GM23338 (cell line): Measurements from ENCODE around the gene WNT10A. TPM values are rescaled to one million over a fixed set of nuclear protein-coding genes. Genes with fewer than 3 reads are reported as not detected.

Source experiments
- ATAC-seq: fragments of 200-7000 bp; cut with Tn5 transposase; 3 replicates; pipeline ENCODE4 v1.9.1; 2020
- DNase-seq: peaks from one replicate; pipeline ENCODE4 v3.0.0-alpha.2; 2015; ENCODE audit warnings: low spot score
- H2AFZ ChIP-seq: fragments of 200-600 bp; sonication (generic); 2 replicates; pipeline ENCODE4 v1.8.0; 2016; ENCODE audit warnings: antibody characterized with exemption, mild to moderate bottlenecking, moderate library complexity
- H3F3A ChIP-seq: fragments of 200-600 bp; sonication (generic); replicated peaks from 2 replicates; pipeline ENCODE4 v1.8.0; 2017; ENCODE audit warnings: antibody characterized with exemption, mixed run types, low read depth
- H3K27ac ChIP-seq: fragments of 200-600 bp; sonication (generic); 2 replicates; pipeline ENCODE4 v1.6.1; 2016; ENCODE audit warnings: low read depth
- H3K27me3 ChIP-seq: fragments of 200-600 bp; sonication (generic); 2 replicates; pipeline ENCODE4 v1.8.0; 2016; ENCODE audit warnings: mild to moderate bottlenecking, mixed run types, moderate library complexity; ENCODE audit not compliant: insufficient read depth
- H3K36me3 ChIP-seq: fragments of 200-600 bp; sonication (generic); 2 replicates; pipeline ENCODE4 v1.8.0; 2016; ENCODE audit warnings: mild to moderate bottlenecking; ENCODE audit not compliant: insufficient read depth
- H3K4me1 ChIP-seq: fragments of 200-600 bp; sonication (generic); 2 replicates; pipeline ENCODE4 v1.8.0; 2016; ENCODE audit warnings: mild to moderate bottlenecking, moderate library complexity; ENCODE audit not compliant: insufficient read depth
- H3K4me2 ChIP-seq: fragments of 200-600 bp; sonication (generic); 2 replicates; pipeline ENCODE4 v1.7.1; 2017; ENCODE audit warnings: mixed run types
- H3K4me3 ChIP-seq: fragments of 200-600 bp; sonication (generic); 2 replicates; pipeline ENCODE4 v1.6.1; 2016; ENCODE audit warnings: mixed run types
- H3K79me2 ChIP-seq: fragments of 200-600 bp; sonication (generic); replicated peaks from 2 replicates; pipeline ENCODE4 v1.8.0; 2017; ENCODE audit warnings: mild to moderate bottlenecking; ENCODE audit not compliant: insufficient read depth
- H3K9me2 ChIP-seq: fragments of 200-600 bp; sonication (generic); 2 replicates; pipeline ENCODE4 v1.8.0; 2017; ENCODE audit not compliant: insufficient read depth
- H4K20me1 ChIP-seq: fragments of 200-600 bp; sonication (generic); replicated peaks from 2 replicates; pipeline ENCODE4 v1.8.0; 2017; ENCODE audit warnings: mild to moderate bottlenecking; ENCODE audit not compliant: insufficient read depth
- H3K27ac Mint-ChIP-seq: 2 replicates; pipeline ENCODE4 v1.8.0; 2020; ENCODE audit warnings: inconsistent platforms, mild to moderate bottlenecking, moderate library complexity, mixed read lengths
- H3K27me3 Mint-ChIP-seq: 3 replicates; pipeline ENCODE4 v1.8.0; 2022; ENCODE audit warnings: low read depth, mild to moderate bottlenecking, moderate library complexity, mixed read lengths, inconsistent platforms; ENCODE audit not compliant: insufficient read depth, poor library complexity
- H3K36me3 Mint-ChIP-seq: 3 replicates; pipeline ENCODE4 v1.8.0; 2021; ENCODE audit warnings: low read depth, mild to moderate bottlenecking, inconsistent platforms, moderate library complexity, mixed read lengths
- H3K4me1 Mint-ChIP-seq: 3 replicates; pipeline ENCODE4 v1.8.0; 2020; ENCODE audit warnings: mild to moderate bottlenecking, inconsistent platforms, mixed read lengths
- H3K4me3 Mint-ChIP-seq: 3 replicates; pipeline ENCODE4 v1.8.0; 2021; ENCODE audit warnings: moderate library complexity, mild to moderate bottlenecking, inconsistent platforms, mixed read lengths
- H3K9me3 Mint-ChIP-seq: 3 replicates; pipeline ENCODE4 v1.8.0; 2020; ENCODE audit warnings: moderate library complexity, mild to moderate bottlenecking, inconsistent platforms, mixed read lengths
- CREB1 ChIP-seq: fragments of 250-450 bp; sonication (Bioruptor Pico); IDR thresholded peaks from 2 replicates; pipeline ENCODE4 v1.5.0; 2020; ENCODE audit warnings: low read depth, mild to moderate bottlenecking, moderate library complexity
- CTCF ChIP-seq, 2 experiments: fragments of 200-600 bp in 1 of 2; sonication (generic) in 1 of 2; conservative IDR thresholded peaks; 2 replicates each; pipeline versions ENCODE4 v1.5.1 to v1.6.1; 2016 to 2017; ENCODE audit warnings: antibody characterized with exemption in 2 of 2, low read depth in 2 of 2, mild to moderate bottlenecking in 2 of 2, moderate library complexity in 1 of 2
- ETS1 ChIP-seq: IDR thresholded peaks from 2 replicates; pipeline ENCODE4 v1.6.1; 2016; ENCODE audit warnings: antibody characterized with exemption
- EZH2 ChIP-seq: fragments of 200-600 bp; sonication (generic); IDR thresholded peaks from one replicate; pipeline ENCODE4 v1.8.0; 2017; ENCODE audit warnings: antibody characterized with exemption, mild to moderate bottlenecking, low read depth; ENCODE audit not compliant: unreplicated experiment
- EZH2phosphoT487 ChIP-seq: fragments of 200-600 bp; sonication (generic); IDR thresholded peaks from one replicate; pipeline ENCODE4 v1.8.1; 2018; ENCODE audit warnings: antibody characterized with exemption; ENCODE audit not compliant: unreplicated experiment
- JUNB ChIP-seq: IDR thresholded peaks from one replicate; pipeline ENCODE4 v1.6.1; 2016; ENCODE audit warnings: antibody characterized with exemption; ENCODE audit not compliant: unreplicated experiment
- NANOG ChIP-seq: IDR thresholded peaks from 2 replicates; pipeline ENCODE4 v1.6.1; 2016; ENCODE audit warnings: antibody characterized with exemption, borderline replicate concordance
- POLR2AphosphoS5 ChIP-seq: IDR thresholded peaks from 2 replicates; pipeline ENCODE4 v1.6.1; 2016; ENCODE audit warnings: antibody characterized with exemption, low read depth
- REST ChIP-seq: IDR thresholded peaks from one replicate; pipeline ENCODE4 v1.6.1; 2018; ENCODE audit warnings: antibody characterized with exemption; ENCODE audit not compliant: unreplicated experiment
- STAT1 ChIP-seq: IDR thresholded peaks from one replicate; pipeline ENCODE4 v1.6.1; 2016; ENCODE audit warnings: antibody characterized with exemption; ENCODE audit not compliant: unreplicated experiment
- ZNF114 ChIP-seq: fragments of 250-450 bp; sonication (Bioruptor Pico); IDR thresholded peaks from 2 replicates; pipeline ENCODE4 v1.5.0; 2020; ENCODE audit warnings: mild to moderate bottlenecking, moderate library complexity
- ZNF331 ChIP-seq: fragments of 250-450 bp; sonication (Bioruptor Pico); IDR thresholded peaks from 2 replicates; pipeline ENCODE4 v1.5.0; 2020; ENCODE audit warnings: low read depth, mild to moderate bottlenecking, moderate library complexity
- ZNF462 ChIP-seq: fragments of 250-450 bp; sonication (Bioruptor Pico); IDR thresholded peaks from 2 replicates; pipeline ENCODE4 v1.5.0; 2020; ENCODE audit warnings: mild to moderate bottlenecking, moderate library complexity
- polyA plus RNA-seq: library from polyadenylated mRNA; unstranded; fragments of >200 nt; fragmentation: Nextera tagmentation; extraction: Ambion mirVana; gene quantifications from 2 replicates; pipeline ENCODE4 v1.2.1, GENCODE V29; 2016
- total RNA-seq: library from RNA; depleted of rRNA; stranded (reverse); fragments of >200 nt; shearing (Covaris generic); gene quantifications from 2 replicates; pipeline ENCODE4 v1.2.3, GENCODE V29; 2014

The WNT10A gene
- total and polyA plus RNA-seq, 2 experiments from 2014 or later, result not detected

GRCh38 chr2:218832081-218832480 lies 48.6 kb upstream of the WNT10A start:
- Histone ChIP-seq H4K20me1 (no peaks in the 10 kb centered on the region), H3K36me3 (no peaks in the 10 kb centered on the region), H2AFZ (peak overlapping the region; percentile 28; the same call in 1 of the 2 replicates), H3K27ac (no peak overlapping the region), H3K27me3 (no peaks in the 10 kb centered on the region), H3K9me2 (no peaks in the 10 kb centered on the region), H3F3A (no peaks in the 10 kb centered on the region), H3K4me1 (no peaks in the 10 kb centered on the region), H3K79me2 (no peaks in the 10 kb centered on the region), H3K4me3 (no peak overlapping the region), H3K4me2 (no peak overlapping the region)
- DNase-seq, result no peak
- H3K4me1 Mint-ChIP-seq, result no peaks in the 10 kb centered on the region; the same call in 2 of the 3 replicates
- H3K27me3 Mint-ChIP-seq, result peaks cover 2% of the 10 kb centered on the region
- H3K9me3 Mint-ChIP-seq, result no peaks in the 10 kb centered on the region
- no peak for ATAC-seq
- no peak overlapping the region for H3K27ac Mint-ChIP-seq
- no peaks in the 10 kb centered on the region for H3K36me3 Mint-ChIP-seq
- no peak overlapping the region for H3K4me3 Mint-ChIP-seq
- TF ChIP-seq JUNB (no peak), REST (no peak), ZNF462 (no peak), CREB1 (CRISPR knock-in tag) (no peak), EZH2 (no peak), ETS1 (no peak), EZH2phosphoT487 (no peak), ZNF331 (CRISPR knock-in tag) (no peak), CTCF (conservative IDR thresholded peaks at IDR 0.05; ENCODE audit: low read depth in 2 of 2) (no peak), NANOG (no peak), POLR2AphosphoS5 (no peak), ZNF114 (CRISPR knock-in tag) (no peak), STAT1 (no peak)
